ENCODE data around the gene GRIN3A. TPM values are rescaled to one million over a fixed set of nuclear protein-coding genes. Genes with fewer than 3 reads are reported as not detected.
A peak's percentile ranks its signal among the peaks of the same experiment; 100 is the strongest.

Gene GRIN3A
- total RNA-seq, 4 donors from 2014 or later = 0.09 to 0.27 TPM; not detected in 2

GRCh38 chr9:101711330-101711941 lies 27.0 kb downstream of the GRIN3A start:
- Histone ChIP-seq H3K36me3 (no peaks in the 10 kb centered on the region), H3K27ac (no peak overlapping the region), H3K27me3 (no peaks in the 10 kb centered on the region), H3K4me3 (no peak overlapping the region), H3K4me1 (no peaks in the 10 kb centered on the region), H3K9me3 (no peaks in the 10 kb centered on the region)
- DNase-seq = no peak
- no peak for TF ChIP-seq POLR2A (IDR thresholded peaks at IDR 0.05)
- TF ChIP-seq, protein P1, sequence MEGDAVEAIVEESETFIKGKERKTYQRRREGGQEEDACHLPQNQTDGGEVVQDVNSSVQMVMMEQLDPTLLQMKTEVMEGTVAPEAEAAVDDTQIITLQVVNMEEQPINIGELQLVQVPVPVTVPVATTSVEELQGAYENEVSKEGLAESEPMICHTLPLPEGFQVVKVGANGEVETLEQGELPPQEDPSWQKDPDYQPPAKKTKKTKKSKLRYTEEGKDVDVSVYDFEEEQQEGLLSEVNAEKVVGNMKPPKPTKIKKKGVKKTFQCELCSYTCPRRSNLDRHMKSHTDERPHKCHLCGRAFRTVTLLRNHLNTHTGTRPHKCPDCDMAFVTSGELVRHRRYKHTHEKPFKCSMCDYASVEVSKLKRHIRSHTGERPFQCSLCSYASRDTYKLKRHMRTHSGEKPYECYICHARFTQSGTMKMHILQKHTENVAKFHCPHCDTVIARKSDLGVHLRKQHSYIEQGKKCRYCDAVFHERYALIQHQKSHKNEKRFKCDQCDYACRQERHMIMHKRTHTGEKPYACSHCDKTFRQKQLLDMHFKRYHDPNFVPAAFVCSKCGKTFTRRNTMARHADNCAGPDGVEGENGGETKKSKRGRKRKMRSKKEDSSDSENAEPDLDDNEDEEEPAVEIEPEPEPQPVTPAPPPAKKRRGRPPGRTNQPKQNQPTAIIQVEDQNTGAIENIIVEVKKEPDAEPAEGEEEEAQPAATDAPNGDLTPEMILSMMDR (IDR thresholded peaks at IDR 0.05) = peak in 4 of 6 experiments; percentile 29 to 41 (median 36)

DNA sequence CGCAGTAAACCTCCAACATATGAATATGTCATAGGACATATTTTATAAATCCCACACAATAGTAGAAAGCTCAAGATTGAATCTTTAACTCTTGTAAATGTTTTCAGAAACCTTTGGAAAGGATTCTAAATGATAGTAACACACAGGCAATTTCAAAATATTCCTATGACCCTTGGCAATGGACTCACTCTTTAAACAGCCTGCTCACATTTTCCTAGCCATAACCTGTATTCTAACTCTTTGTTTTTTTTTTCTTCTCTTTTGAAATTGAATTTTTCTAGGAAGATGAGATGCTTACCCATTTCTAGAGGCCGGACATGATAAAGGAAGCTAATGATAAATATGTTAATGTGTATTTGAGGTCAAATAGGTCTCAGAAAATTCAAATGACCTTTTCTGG lies 29.6 kb downstream of the GRIN3A start:
- no peaks in the 10 kb centered on the region for H3K9me3 ChIP-seq
- no peak for DNase-seq
- H3K4me1 ChIP-seq = peaks cover 0 to 9% (median 0%) of the 10 kb centered on the region in 4 donors
- H3K4me3 ChIP-seq = no peak overlapping the region
- H3K27me3 ChIP-seq = no peaks in the 10 kb centered on the region
- H3K36me3 ChIP-seq = no peaks in the 10 kb centered on the region
- no peak for TF ChIP-seq POLR2A (IDR thresholded peaks at IDR 0.05)
- TF ChIP-seq, protein P1 (IDR thresholded peaks at IDR 0.05) = no peak
- H3K27ac ChIP-seq = no peak overlapping the region

- H3K4me3 ChIP-seq = no peak overlapping the region
- no peak overlapping the region for H3K27ac ChIP-seq
- TF ChIP-seq, protein P1 (IDR thresholded peaks at IDR 0.05) = no peak
- TF ChIP-seq POLR2A (IDR thresholded peaks at IDR 0.05) = no peak
- H3K36me3 ChIP-seq = no peaks in the 10 kb centered on the region
- no peak for DNase-seq
- H3K4me1 ChIP-seq = peaks cover 0 to 9% (median 0%) of the 10 kb centered on the region in 4 donors
- H3K27me3 ChIP-seq = no peaks in the 10 kb centered on the region
- no peaks in the 10 kb centered on the region for H3K9me3 ChIP-seq
These were observed 30.7 kb downstream of the GRIN3A start for GRCh38 chr9:101707721-101708120.

DNA sequence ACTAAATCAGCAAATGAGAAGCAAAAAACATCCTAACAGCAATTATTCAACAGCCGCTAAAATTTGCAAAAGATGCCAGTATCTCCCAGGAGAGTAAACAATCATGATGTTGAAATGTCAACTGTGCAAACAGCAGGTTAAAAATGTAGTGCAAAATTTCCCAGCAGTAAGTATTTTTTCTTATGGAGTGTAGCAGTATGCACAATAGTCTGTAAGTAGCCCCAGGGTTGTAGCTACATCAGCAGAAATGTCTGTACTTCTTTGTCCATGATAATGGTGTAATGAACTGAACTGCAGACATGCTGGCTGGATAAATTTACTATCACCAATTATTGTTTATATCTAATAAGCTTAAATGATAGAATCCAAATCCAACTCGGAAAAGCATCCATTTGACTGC lies 31.4 kb downstream of the GRIN3A start:
- H3K27me3 ChIP-seq = no peaks in the 10 kb centered on the region
- TF ChIP-seq, protein P1 (IDR thresholded peaks at IDR 0.05) = no peak
- TF ChIP-seq POLR2A (IDR thresholded peaks at IDR 0.05) = no peak
- H3K36me3 ChIP-seq = no peaks in the 10 kb centered on the region
- H3K4me3 ChIP-seq = no peak overlapping the region
- H3K27ac ChIP-seq = no peak overlapping the region
- peaks cover 0 to 9% (median 0%) of the 10 kb centered on the region in 4 donors for H3K4me1 ChIP-seq
- H3K9me3 ChIP-seq = no peaks in the 10 kb centered on the region
- no peak for DNase-seq

GRCh38 chr9:101706261-101706798 lies 32.1 kb downstream of the GRIN3A start:
- Histone ChIP-seq H3K27ac (no peak overlapping the region), H3K4me3 (no peak overlapping the region), H3K9me3 (no peaks in the 10 kb centered on the region), H3K27me3 (no peaks in the 10 kb centered on the region), H3K36me3 (no peaks in the 10 kb centered on the region), H3K4me1 (peaks cover 0 to 9% (median 0%) of the 10 kb centered on the region in 4 donors)
- DNase-seq = no peak
- TF ChIP-seq POLR2A (IDR thresholded peaks at IDR 0.05) = no peak
- TF ChIP-seq, protein P1 (IDR thresholded peaks at IDR 0.05) = peak in 2 of 6 experiments; percentile 5 to 6

All from Peyer's patch (tissue), 4 donors.